Measurements from ENCODE around the gene PSMA8.
"Not testable (repeated sequence)": the region's sequence is repeated elsewhere in the genome, so short reads cannot be mapped to it uniquely, and the experiment has no call there.

Gene PSMA8

DNA sequence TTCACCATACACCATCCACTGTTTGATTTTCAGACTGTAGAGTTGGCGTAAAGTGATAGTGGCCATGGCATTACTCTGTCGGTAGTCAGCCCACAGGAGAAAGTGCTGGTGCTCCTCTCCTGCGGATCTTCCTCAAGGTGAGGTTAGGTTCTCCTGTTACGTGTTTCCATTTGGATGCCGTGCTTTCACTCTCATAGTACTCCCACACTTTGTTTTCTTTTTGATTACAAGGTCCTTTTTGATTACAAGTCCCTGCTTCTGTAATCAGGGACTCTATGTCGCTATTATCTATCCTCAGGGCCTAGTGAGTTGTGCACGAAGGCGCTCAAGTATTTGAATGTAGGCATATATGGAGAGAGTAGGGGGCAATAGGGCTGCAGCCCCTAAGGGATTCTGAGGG lies 96.8 kb downstream of the PSMA8 start:
- no peak for TF ChIP-seq CTCF (conservative IDR thresholded peaks at IDR 0.05; ENCODE audit: low read length)
- no peak overlapping the region for H3K4me3 ChIP-seq (ENCODE audit: low read length)
- no peak for DNase-seq (ENCODE audit: low read depth)

- DNase-seq (ENCODE audit: low read depth) = no peak
- TF ChIP-seq CTCF (conservative IDR thresholded peaks at IDR 0.05; ENCODE audit: low read length) = no peak
- H3K4me3 ChIP-seq (ENCODE audit: low read length) = no peak overlapping the region
Measured at GRCh38 chr18:26233208-26233607, 99.5 kb downstream of the PSMA8 start.

- not testable (repeated sequence) for DNase-seq (ENCODE audit: low read depth)
Measured at GRCh38 chr18:26237363-26237762, 103.7 kb downstream of the PSMA8 start.

DNA sequence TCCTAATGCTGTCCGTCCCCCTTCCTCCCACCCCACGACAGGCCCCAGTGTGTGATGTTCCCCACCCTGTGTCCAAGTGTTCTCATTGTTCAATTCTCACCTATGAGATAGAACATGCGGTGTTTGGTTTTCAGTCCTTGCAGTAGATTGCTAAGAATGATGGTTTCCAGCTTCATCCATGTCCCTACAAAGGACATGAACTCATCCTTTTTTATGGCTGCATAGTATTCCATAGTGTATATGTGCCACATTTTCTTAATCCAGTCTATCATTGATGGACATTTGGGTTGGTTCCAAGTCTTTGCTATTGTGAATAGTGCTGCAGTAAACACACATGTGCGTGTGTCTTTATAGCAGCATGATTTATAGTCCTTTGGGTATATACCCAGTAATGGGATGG lies 105.0 kb downstream of the PSMA8 start:
- H3K4me3 ChIP-seq (ENCODE audit: low read length) = not testable (repeated sequence)

More at GRCh38 chr18:26237363-26237762, 103.7 kb downstream of the PSMA8 start:
- H3K4me3 ChIP-seq (ENCODE audit: low read length) = not testable (repeated sequence)

DNA sequence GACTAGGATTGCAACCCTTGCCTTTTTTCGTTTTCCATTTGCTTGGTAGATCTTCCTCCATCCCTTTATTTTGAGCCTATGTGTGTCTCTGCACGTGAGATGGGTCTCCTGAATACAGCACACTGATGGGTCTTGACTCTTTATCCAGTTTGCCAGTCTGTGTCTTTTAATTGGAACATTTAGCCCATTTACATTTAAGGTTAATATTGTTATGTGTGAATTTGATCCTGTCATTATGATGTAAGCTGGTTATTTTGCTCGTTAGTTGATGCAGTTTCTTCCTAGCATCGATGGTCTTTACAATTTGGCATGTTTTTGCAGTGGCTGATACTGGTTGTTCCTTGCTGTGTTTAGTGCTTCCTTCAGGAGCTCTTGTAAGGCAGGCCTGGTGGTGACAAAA lies 108.7 kb downstream of the PSMA8 start:
- not testable (repeated sequence) for H3K4me3 ChIP-seq (ENCODE audit: low read length); DNase-seq (ENCODE audit: low read depth)

More for the DNA sequence above, 105.0 kb downstream of the PSMA8 start:
- DNase-seq (ENCODE audit: low read depth) = not testable (repeated sequence)
